ENCODE measurements around the gene CDK5. TPM values are rescaled to one million over a fixed set of nuclear protein-coding genes. Genes with fewer than 3 reads are reported as not detected.

Gene CDK5
- total and polyA plus RNA-seq, 4 donors: 6.8 to 17.3 (median 9.2) TPM

GRCh38 chr7:151058781-151059366 is 1.2 kb upstream of the CDK5 start:
- H3K4me3 ChIP-seq: peak overlapping the region; percentile 30
- H3K9ac ChIP-seq (ENCODE audit: insufficient read depth in 1 of 2, low read length in 2 of 2): peak overlapping the region; percentile 42 to 93
- 7 to 8% methylated on average over 18 of the region's 18 CpGs for WGBS, 2 donors
- H3K27ac ChIP-seq (ENCODE audit: low read depth in 1 of 2, low read length in 1 of 2): peak overlapping the region; percentile 96
- H3K4me1 ChIP-seq (ENCODE audit: control insufficient read depth in 5 of 5, insufficient read depth in 5 of 5, low read length in 5 of 5): peaks cover 12 to 44% (median 26%) of the 10 kb centered on the region in 5 donors
- peaks cover 0 to 5% (median 0%) of the 10 kb centered on the region in 4 donors for H3K36me3 ChIP-seq (ENCODE audit: control insufficient read depth in 4 of 4, insufficient read depth in 4 of 4, low read length in 4 of 4)
- no peak for TF ChIP-seq CTCF (IDR thresholded peaks at IDR 0.05; ENCODE audit: control extremely low read depth, extremely low read depth)
- no peaks in the 10 kb centered on the region for H3K27me3 ChIP-seq (ENCODE audit: control insufficient read depth in 3 of 3, insufficient read depth in 3 of 3, low read length in 2 of 3)
- H3K9me3 ChIP-seq (ENCODE audit: control insufficient read depth in 4 of 4, insufficient read depth in 3 of 4, low read length in 3 of 4): no peaks in the 10 kb centered on the region
- DNase-seq (no peak), ATAC-seq (ENCODE audit: insufficient read depth, low FRiP score) (no peak)

- H3K4me1 ChIP-seq (ENCODE audit: control insufficient read depth in 5 of 5, insufficient read depth in 5 of 5, low read length in 5 of 5): peaks cover 12 to 44% (median 26%) of the 10 kb centered on the region in 5 donors
- H3K36me3 ChIP-seq (ENCODE audit: control insufficient read depth in 4 of 4, insufficient read depth in 4 of 4, low read length in 4 of 4): peaks cover 0 to 5% (median 0%) of the 10 kb centered on the region in 4 donors
- peak overlapping the region; percentile 42 to 93 for H3K9ac ChIP-seq (ENCODE audit: insufficient read depth in 1 of 2, low read length in 2 of 2)
- ATAC-seq (ENCODE audit: insufficient read depth, low FRiP score) (peak; percentile 87), DNase-seq (peak; percentile 99 to 100 (median 100))
- no peaks in the 10 kb centered on the region for H3K9me3 ChIP-seq (ENCODE audit: control insufficient read depth in 4 of 4, insufficient read depth in 3 of 4, low read length in 3 of 4)
- TF ChIP-seq CTCF (IDR thresholded peaks at IDR 0.05; ENCODE audit: control extremely low read depth, extremely low read depth): no peak
- H3K4me3 ChIP-seq: peak overlapping the region; percentile 42
- 1% methylated on average over 46 of the region's 46 CpGs for WGBS, 2 donors
- H3K27me3 ChIP-seq (ENCODE audit: control insufficient read depth in 3 of 3, insufficient read depth in 3 of 3, low read length in 2 of 3): no peaks in the 10 kb centered on the region
- peak overlapping the region; percentile 96 for H3K27ac ChIP-seq (ENCODE audit: low read depth in 1 of 2, low read length in 1 of 2)
Observed at GRCh38 chr7:151057989-151058780, 488 bp upstream of the CDK5 start.

- Histone ChIP-seq H3K9ac (ENCODE audit: insufficient read depth in 1 of 2, low read length in 2 of 2) (no peak overlapping the region), H3K9me3 (ENCODE audit: control insufficient read depth in 4 of 4, insufficient read depth in 3 of 4, low read length in 3 of 4) (no peaks in the 10 kb centered on the region), H3K36me3 (ENCODE audit: control insufficient read depth in 4 of 4, insufficient read depth in 4 of 4, low read length in 4 of 4) (peaks cover 0 to 2% (median 0%) of the 10 kb centered on the region in 4 donors), H3K27me3 (ENCODE audit: control insufficient read depth in 3 of 3, insufficient read depth in 3 of 3, low read length in 2 of 3) (no peaks in the 10 kb centered on the region), H3K27ac (ENCODE audit: low read depth in 1 of 2, low read length in 1 of 2) (no peak overlapping the region), H3K4me3 (peak overlapping the region; percentile 62), H3K4me1 (ENCODE audit: control insufficient read depth in 5 of 5, insufficient read depth in 5 of 5, low read length in 5 of 5) (peaks cover 11 to 41% (median 21%) of the 10 kb centered on the region in 5 donors)
- DNase-seq (no peak), ATAC-seq (ENCODE audit: insufficient read depth, low FRiP score) (no peak)
- WGBS, 2 donors: 34 to 54% methylated on average over 29 of the region's 29 CpGs
- no peak for TF ChIP-seq CTCF (IDR thresholded peaks at IDR 0.05; ENCODE audit: control extremely low read depth, extremely low read depth)
Observed at GRCh38 chr7:151056666-151057505, 811 bp downstream of the CDK5 start.

Measured in lung (tissue), 12 donors.